Neural progenitor cell (in vitro differentiated cells): ENCODE data around the gene TECTA.

Source experiments
- CTCF ChIP-seq: fragments of 200-600 bp; sonication (generic); IDR thresholded peaks from 2 replicates; pipeline ENCODE4 v1.5.1; 2017; ENCODE audit warnings: antibody characterized with exemption, mild to moderate bottlenecking
- EZH2 ChIP-seq: fragments of 200-600 bp; sonication (generic); IDR thresholded peaks from 2 replicates; pipeline ENCODE4 v1.6.1; 2017; ENCODE audit warnings: antibody characterized with exemption, mild to moderate bottlenecking, moderate library complexity
- EZH2phosphoT487 ChIP-seq: fragments of 200-600 bp; sonication (generic); IDR thresholded peaks from 2 replicates; pipeline ENCODE4 v1.6.1; 2017; ENCODE audit warnings: antibody characterized with exemption

GRCh38 chr11:121141066-121141465 is 40.0 kb downstream of the TECTA start:
- TF ChIP-seq EZH2: no peak
- no peak for TF ChIP-seq CTCF
- no peak for TF ChIP-seq EZH2phosphoT487
